Renal cortical epithelial cell (primary cell): ENCODE results near the gene SPINK1. TPM values are rescaled to one million over a fixed set of nuclear protein-coding genes. Genes with fewer than 3 reads are reported as not detected.

Experiments
- total RNA-seq: library from RNA; depleted of rRNA; stranded (reverse); fragments of >200 nt; gene quantifications from 2 replicates; pipeline ENCODE4 v1.2.3, GENCODE V29; 2014

The SPINK1 gene
- total RNA-seq, 1 donor from 2014 or later: 0.40 TPM

Other genes with a start within 250 kb of the SPINK1 start
- gene JAKMIP2, start 48.9 kb downstream of the SPINK1 start, total RNA-seq: not detected in 2 replicates
- gene SCGB3A2, start 47.0 kb upstream of the SPINK1 start, total RNA-seq: not detected in 2 replicates
- 0.35 TPM in 1 of 2 replicates, not detected in the other for gene C5orf46, start 74.9 kb upstream of the SPINK1 start, total RNA-seq
- gene SPINK5, start 232.3 kb upstream of the SPINK1 start, total RNA-seq: 0.25 TPM in 1 of 2 replicates, not detected in the other